Hepatocyte (in vitro differentiated cells): ENCODE data around the gene LRRC71. TPM values are rescaled to one million over a fixed set of nuclear protein-coding genes. Genes with fewer than 3 reads are reported as not detected.

Source experiments
- DNase-seq: peaks from one replicate; pipeline ENCODE4 v3.0.0-alpha.2; 2016; ENCODE audit warnings: low spot score
- H2AFZ ChIP-seq: fragments of 200-600 bp; sonication (generic); 2 replicates; pipeline ENCODE4 v1.6.0; 2016; ENCODE audit warnings: antibody characterized with exemption, mild to moderate bottlenecking
- H3K27ac ChIP-seq: fragments of 200-600 bp; sonication (generic); 2 replicates; pipeline ENCODE4 v1.5.1; 2016; ENCODE audit warnings: mild to moderate bottlenecking
- H3K27me3 ChIP-seq: fragments of 200-600 bp; sonication (generic); 2 replicates; pipeline ENCODE4 v1.6.1; 2016
- H3K36me3 ChIP-seq: fragments of 200-600 bp; sonication (generic); replicated peaks from 2 replicates; pipeline ENCODE4 v1.5.1; 2016; ENCODE audit warnings: low read depth; ENCODE audit not compliant: insufficient read depth
- H3K4me1 ChIP-seq: fragments of 200-600 bp; sonication (generic); 2 replicates; pipeline ENCODE4 v1.5.1; 2016; ENCODE audit warnings: mild to moderate bottlenecking, moderate library complexity; ENCODE audit not compliant: insufficient read depth
- H3K4me2 ChIP-seq: fragments of 200-600 bp; sonication (generic); 2 replicates; pipeline ENCODE4 v1.6.0; 2016
- H3K4me3 ChIP-seq: fragments of 200-600 bp; sonication (generic); 2 replicates; pipeline ENCODE4 v1.5.1; 2016; ENCODE audit warnings: mild to moderate bottlenecking
- H3K79me2 ChIP-seq: fragments of 200-600 bp; sonication (generic); 2 replicates; pipeline ENCODE4 v1.6.0; 2017; ENCODE audit warnings: mild to moderate bottlenecking
- H3K9me2 ChIP-seq: fragments of 200-600 bp; sonication (generic); replicated peaks from 2 replicates; pipeline ENCODE4 v1.6.0; 2017; ENCODE audit warnings: mild to moderate bottlenecking; ENCODE audit not compliant: insufficient read depth
- H3K9me3 ChIP-seq: fragments of 200-600 bp; sonication (generic); 2 replicates; pipeline ENCODE4 v1.5.1; 2016; ENCODE audit warnings: low read depth, mild to moderate bottlenecking
- H4K20me1 ChIP-seq: fragments of 200-600 bp; sonication (generic); 2 replicates; pipeline ENCODE4 v1.6.0; 2016; ENCODE audit warnings: mild to moderate bottlenecking; ENCODE audit not compliant: insufficient read depth, poor library complexity, severe bottlenecking
- CTCF ChIP-seq: fragments of 200-600 bp; sonication (generic); IDR thresholded peaks from 2 replicates; pipeline ENCODE4 v1.5.1; 2016; ENCODE audit warnings: antibody characterized with exemption, mild to moderate bottlenecking; ENCODE audit not compliant: poor library complexity
- EZH2 ChIP-seq: fragments of 200-600 bp; sonication (generic); IDR thresholded peaks from 2 replicates; pipeline ENCODE4 v1.6.1; 2016; ENCODE audit warnings: antibody characterized with exemption, mild to moderate bottlenecking, borderline replicate concordance
- EZH2phosphoT487 ChIP-seq: fragments of 200-600 bp; sonication (generic); IDR thresholded peaks from one replicate; pipeline ENCODE4 v1.6.1; 2018; ENCODE audit warnings: antibody characterized with exemption, mild to moderate bottlenecking, low read depth, moderate library complexity; ENCODE audit not compliant: unreplicated experiment, severe bottlenecking
- WGBS: methylation state at CpG from one replicate; pipeline ENCODE4 v1.1.6; 2016; ENCODE audit warnings: low lambda C conversion rate; ENCODE audit errors: missing lambda C conversion rate; 5-methylcytosine and 5-hydroxymethylcytosine counted together
- polyA plus RNA-seq: library from polyadenylated mRNA; unstranded; fragments of >200 nt; fragmentation: Nextera tagmentation; extraction: Ambion mirVana; gene quantifications from 2 replicates; pipeline ENCODE4 v1.2.1, GENCODE V29; 2016
- total RNA-seq: library from RNA; depleted of rRNA; stranded (reverse); fragments of >200 nt; gene quantifications from 2 replicates; pipeline ENCODE4 v1.2.3, GENCODE V29; 2014

The LRRC71 gene
- total and polyA plus RNA-seq, 2 experiments from 2014 or later = not detected

- WGBS = 74% methylated on average over 6 of the region's 6 CpGs
- H3K27me3 ChIP-seq = peaks cover 25% of the 10 kb centered on the region
- no peaks in the 10 kb centered on the region for H3K79me2 ChIP-seq
- H3K9me2 ChIP-seq = no peaks in the 10 kb centered on the region
- H2AFZ ChIP-seq = no peak overlapping the region
- TF ChIP-seq EZH2 = no peak
- no peak for TF ChIP-seq CTCF
- TF ChIP-seq EZH2phosphoT487 = no peak
- no peaks in the 10 kb centered on the region for H3K9me3 ChIP-seq
- no peak overlapping the region for H3K4me3 ChIP-seq
- no peak overlapping the region for H3K27ac ChIP-seq
- no peak overlapping the region for H3K4me2 ChIP-seq
- no peak for DNase-seq
- no peaks in the 10 kb centered on the region for H3K4me1 ChIP-seq
- no peaks in the 10 kb centered on the region for H3K36me3 ChIP-seq
- H4K20me1 ChIP-seq = no peaks in the 10 kb centered on the region
Observed at GRCh38 chr1:156933136-156933535, 12.7 kb downstream of the LRRC71 start.

- no peak for DNase-seq
- H3K79me2 ChIP-seq = no peaks in the 10 kb centered on the region
- no peaks in the 10 kb centered on the region for H3K9me2 ChIP-seq
- H3K36me3 ChIP-seq = no peaks in the 10 kb centered on the region
- no peak overlapping the region for H2AFZ ChIP-seq
- no peak overlapping the region for H3K27ac ChIP-seq
- peaks cover 3% of the 10 kb centered on the region for H3K27me3 ChIP-seq
- H3K9me3 ChIP-seq = no peaks in the 10 kb centered on the region
- no peaks in the 10 kb centered on the region for H4K20me1 ChIP-seq
- no peak overlapping the region for H3K4me2 ChIP-seq
- no peak for TF ChIP-seq CTCF
- no peak for TF ChIP-seq EZH2
- TF ChIP-seq EZH2phosphoT487 = no peak
- no peak overlapping the region for H3K4me3 ChIP-seq
- 87% methylated on average over 17 of the region's 17 CpGs for WGBS
- H3K4me1 ChIP-seq = no peaks in the 10 kb centered on the region
Observed at GRCh38 chr1:156935505-156936128, 15.2 kb downstream of the LRRC71 start.

GRCh38 chr1:156936191-156936590 is 15.8 kb downstream of the LRRC71 start:
- no peak overlapping the region for H3K4me3 ChIP-seq
- no peaks in the 10 kb centered on the region for H3K4me1 ChIP-seq
- no peak overlapping the region for H3K27ac ChIP-seq
- no peak overlapping the region for H3K4me2 ChIP-seq
- H3K9me3 ChIP-seq = no peaks in the 10 kb centered on the region
- H3K79me2 ChIP-seq = no peaks in the 10 kb centered on the region
- TF ChIP-seq EZH2 = no peak
- no peak for TF ChIP-seq EZH2phosphoT487
- no peak for TF ChIP-seq CTCF
- H4K20me1 ChIP-seq = no peaks in the 10 kb centered on the region
- H3K36me3 ChIP-seq = no peaks in the 10 kb centered on the region
- H2AFZ ChIP-seq = no peak overlapping the region
- 97% methylated on average over 5 of the region's 5 CpGs for WGBS
- no peak for DNase-seq
- no peaks in the 10 kb centered on the region for H3K9me2 ChIP-seq
- no peaks in the 10 kb centered on the region for H3K27me3 ChIP-seq
